Measurements from ENCODE around the gene KIF21A. TPM values are rescaled to one million over a fixed set of nuclear protein-coding genes. Genes with fewer than 3 reads are reported as not detected.

KIF21A gene
- total RNA-seq, 5 donors from 2014 or later (not counting 1 experiment from before 2014, with no cell fraction given) = 9.9 to 19.6 (median 13.2) TPM

DNA sequence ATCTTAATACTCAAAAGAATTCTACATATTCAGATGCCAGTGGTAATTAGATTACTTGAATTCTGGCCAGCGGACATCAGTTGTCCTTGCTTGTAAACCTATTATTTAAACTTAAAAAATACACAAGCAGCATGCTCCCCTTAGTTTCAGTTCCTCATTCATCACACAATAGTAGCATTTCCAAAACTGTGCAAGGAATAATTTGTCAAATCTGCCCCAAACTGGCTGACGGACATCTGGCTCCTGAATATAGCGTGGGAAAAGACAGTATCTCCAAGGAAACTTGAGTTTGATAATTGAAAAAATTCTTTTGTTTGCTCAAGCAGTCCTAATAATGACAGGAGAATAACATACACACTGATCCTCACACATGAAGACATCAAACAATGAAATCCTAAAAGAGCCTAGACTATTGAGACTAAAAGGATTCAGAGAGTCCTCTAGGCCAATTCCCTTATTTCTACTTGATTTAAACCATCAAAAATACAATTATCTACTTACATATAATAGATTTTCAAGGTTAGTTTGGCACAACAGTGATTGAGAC is 90.4 kb downstream of the KIF21A start:
- Mint-ChIP-seq H3K4me1 (no peaks in the 10 kb centered on the region), H3K27me3 (no peaks in the 10 kb centered on the region), H3K4me3 (no peak overlapping the region), H3K27ac (no peak overlapping the region), H3K9me3 (no peaks in the 10 kb centered on the region), H3K36me3 (peaks cover 33% of the 10 kb centered on the region)
- no peak overlapping the region for H3K4me3 ChIP-seq (ENCODE audit: control insufficient read depth in 1 of 2, extremely low read depth in 1 of 2, low read length in 1 of 2)
- CTCF ChIA-PET = interaction anchor here in 1 of 2 donors (0.6 kb wide), 1 partner anchor 656 kb away, joined by 3 read pairs; no protein-coding TSS in a partner anchor
- ATAC-seq (replicated peaks in 1 of 4) = no peak
- no peaks in the 10 kb centered on the region for H3K9me3 ChIP-seq
- POLR2A ChIA-PET = no interaction called here
- no peak for DNase-seq
- H3K27ac ChIP-seq (ENCODE audit: low read length) = no peak overlapping the region
- no CpG with 5 or more reads among the region's 3 CpGs for WGBS (ENCODE audit: insufficient coverage)
- no peaks in the 10 kb centered on the region for H3K4me1 ChIP-seq (ENCODE audit: control insufficient read depth in 1 of 2, extremely low read depth in 1 of 2, insufficient read depth in 2 of 2, low read length in 2 of 2)
- H3K27me3 ChIP-seq (replicated peaks in 1 of 2; ENCODE audit: control insufficient read depth in 2 of 2, extremely low read depth in 1 of 2, insufficient read depth in 2 of 2, low read length in 1 of 2) = no peaks in the 10 kb centered on the region
- peaks cover 0 to 8% of the 10 kb centered on the region in 2 donors for H3K36me3 ChIP-seq (ENCODE audit: control insufficient read depth in 2 of 2, extremely low read depth in 1 of 2, insufficient read depth in 1 of 2, low read length in 1 of 2)

DNA sequence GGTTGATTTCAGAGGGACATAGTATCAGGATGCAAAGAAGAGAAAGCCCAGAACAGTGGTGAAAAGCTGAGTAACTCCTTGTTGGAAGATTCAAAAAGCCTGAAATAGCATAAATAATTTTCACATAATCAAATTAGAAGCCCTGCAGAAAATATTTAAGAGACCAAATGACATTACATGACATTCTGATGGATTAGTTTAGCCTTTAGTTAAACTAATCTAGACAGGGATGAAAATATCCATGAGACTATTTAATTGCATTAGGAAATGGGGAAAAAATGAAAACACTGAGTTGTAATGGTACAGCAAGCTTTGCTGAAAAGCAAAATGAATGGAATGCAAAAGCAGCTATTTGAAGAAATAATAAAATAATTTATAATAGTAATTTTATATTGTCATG is 91.8 kb downstream of the KIF21A start:
- H3K4me1 Mint-ChIP-seq = no peaks in the 10 kb centered on the region
- ChIA-PET POLR2A (no interaction called here), CTCF (interaction anchor here in 1 of 2 donors (0.6 kb wide), 1 partner anchor 318 kb away, joined by 3 read pairs; no protein-coding TSS in a partner anchor)
- H3K27ac Mint-ChIP-seq = no peak overlapping the region
- no peak for DNase-seq
- no peak overlapping the region for H3K4me3 Mint-ChIP-seq
- no peaks in the 10 kb centered on the region for H3K9me3 Mint-ChIP-seq
- Histone ChIP-seq H3K36me3 (ENCODE audit: control insufficient read depth in 2 of 2, extremely low read depth in 1 of 2, insufficient read depth in 1 of 2, low read length in 1 of 2) (peaks cover 0 to 8% of the 10 kb centered on the region in 2 donors), H3K4me3 (ENCODE audit: control insufficient read depth in 1 of 2, extremely low read depth in 1 of 2, low read length in 1 of 2) (no peak overlapping the region), H3K4me1 (ENCODE audit: control insufficient read depth in 1 of 2, extremely low read depth in 1 of 2, insufficient read depth in 2 of 2, low read length in 2 of 2) (no peaks in the 10 kb centered on the region), H3K27me3 (replicated peaks in 1 of 2; ENCODE audit: control insufficient read depth in 2 of 2, extremely low read depth in 1 of 2, insufficient read depth in 2 of 2, low read length in 1 of 2) (no peaks in the 10 kb centered on the region), H3K27ac (ENCODE audit: low read length) (no peak overlapping the region), H3K9me3 (no peaks in the 10 kb centered on the region)
- H3K36me3 Mint-ChIP-seq = peaks cover 30% of the 10 kb centered on the region
- no peaks in the 10 kb centered on the region for H3K27me3 Mint-ChIP-seq
- no peak for ATAC-seq (replicated peaks in 1 of 4)

DNA sequence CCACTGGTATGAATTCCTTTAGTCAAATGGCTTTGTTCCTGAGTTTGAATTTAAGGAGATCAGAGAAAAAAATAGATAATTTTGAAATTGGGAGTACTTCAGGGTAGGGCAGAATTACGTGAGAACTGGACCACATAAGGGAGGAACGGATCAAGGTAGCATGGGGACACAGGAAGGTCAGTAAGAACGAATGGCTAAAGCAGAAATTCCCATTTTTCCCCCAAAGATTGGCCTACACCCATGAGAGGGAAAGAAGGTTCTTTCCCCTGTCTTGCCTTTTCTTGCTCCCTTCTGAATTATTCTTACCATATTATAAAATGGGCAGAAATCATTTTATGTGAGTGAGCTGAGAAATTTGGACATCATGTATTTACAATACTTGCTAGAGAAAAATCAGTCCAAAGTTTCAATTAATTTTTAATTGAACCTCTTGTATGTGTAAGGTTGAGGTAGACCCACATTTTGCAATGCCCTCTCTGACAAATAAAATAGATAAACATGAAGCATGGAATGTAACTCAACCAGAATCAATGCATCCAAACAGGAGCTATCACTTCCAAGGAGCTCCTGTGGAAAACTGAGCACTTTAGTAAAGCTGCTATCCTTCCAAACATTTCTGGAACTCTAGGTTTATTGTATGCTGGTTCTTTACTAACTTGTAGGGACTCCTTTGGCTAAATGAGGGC is 93.8 kb downstream of the KIF21A start:
- ATAC-seq (replicated peaks in 1 of 4) (no peak), DNase-seq (no peak)
- no CpG with 5 or more reads among the region's 3 CpGs for WGBS (ENCODE audit: insufficient coverage)
- CTCF ChIA-PET = interaction anchor here in 1 of 2 donors (0.7 kb wide), 1 partner anchor 24 kb away, joined by 4 read pairs; no protein-coding TSS in a partner anchor
- no peaks in the 10 kb centered on the region for H3K4me1 ChIP-seq (ENCODE audit: control insufficient read depth in 1 of 2, extremely low read depth in 1 of 2, insufficient read depth in 2 of 2, low read length in 2 of 2)
- no peaks in the 10 kb centered on the region for H3K27me3 ChIP-seq (replicated peaks in 1 of 2; ENCODE audit: control insufficient read depth in 2 of 2, extremely low read depth in 1 of 2, insufficient read depth in 2 of 2, low read length in 1 of 2)
- peaks cover 0 to 2% of the 10 kb centered on the region in 2 donors for H3K36me3 ChIP-seq (ENCODE audit: control insufficient read depth in 2 of 2, extremely low read depth in 1 of 2, insufficient read depth in 1 of 2, low read length in 1 of 2)
- no peak overlapping the region for H3K4me3 ChIP-seq (ENCODE audit: control insufficient read depth in 1 of 2, extremely low read depth in 1 of 2, low read length in 1 of 2)
- Mint-ChIP-seq H3K4me1 (no peaks in the 10 kb centered on the region), H3K36me3 (peaks cover 18% of the 10 kb centered on the region), H3K9me3 (no peaks in the 10 kb centered on the region), H3K27ac (no peak overlapping the region), H3K27me3 (no peaks in the 10 kb centered on the region), H3K4me3 (no peak overlapping the region)
- POLR2A ChIA-PET = no interaction called here
- H3K9me3 ChIP-seq = no peaks in the 10 kb centered on the region
- no peak overlapping the region for H3K27ac ChIP-seq (ENCODE audit: low read length)

DNA sequence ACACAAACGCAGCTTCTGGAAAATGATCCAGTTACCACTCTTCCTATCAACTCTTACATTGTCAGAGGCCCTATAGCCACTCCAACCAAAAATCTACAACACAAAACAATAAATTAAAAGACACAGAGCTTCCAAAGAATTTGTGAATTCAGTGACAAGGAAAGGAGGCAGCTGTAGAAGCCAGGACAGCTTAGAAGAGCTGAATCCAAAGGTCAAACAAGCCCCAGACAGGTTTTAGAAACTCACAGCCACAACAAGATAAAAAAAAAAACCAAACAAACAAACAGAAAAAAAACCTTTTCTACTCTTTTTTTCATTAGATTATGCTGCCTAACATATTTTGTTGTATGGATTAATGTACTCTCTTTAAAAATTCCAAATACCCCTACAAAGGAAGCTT is 94.4 kb downstream of the KIF21A start:
- H3K27ac ChIP-seq (ENCODE audit: low read length) = no peak overlapping the region
- DNase-seq = no peak
- ChIA-PET POLR2A (no interaction called here), CTCF (interaction anchor here in 1 of 2 donors (0.7 kb wide), 1 partner anchor 23 kb away, joined by 4 read pairs; no protein-coding TSS in a partner anchor)
- no peaks in the 10 kb centered on the region for H3K4me1 ChIP-seq (ENCODE audit: control insufficient read depth in 1 of 2, extremely low read depth in 1 of 2, insufficient read depth in 2 of 2, low read length in 2 of 2)
- H3K9me3 Mint-ChIP-seq = no peaks in the 10 kb centered on the region
- no peak for ATAC-seq (replicated peaks in 1 of 4)
- peaks cover 21% of the 10 kb centered on the region for H3K36me3 Mint-ChIP-seq
- no peak overlapping the region for H3K4me3 ChIP-seq (ENCODE audit: control insufficient read depth in 1 of 2, extremely low read depth in 1 of 2, low read length in 1 of 2)
- H3K27me3 ChIP-seq (replicated peaks in 1 of 2; ENCODE audit: control insufficient read depth in 2 of 2, extremely low read depth in 1 of 2, insufficient read depth in 2 of 2, low read length in 1 of 2) = no peaks in the 10 kb centered on the region
- no peaks in the 10 kb centered on the region for H3K9me3 ChIP-seq
- WGBS (ENCODE audit: insufficient coverage) = no CpG with 5 or more reads among the region's 1 CpG
- peaks cover 0 to 2% of the 10 kb centered on the region in 2 donors for H3K36me3 ChIP-seq (ENCODE audit: control insufficient read depth in 2 of 2, extremely low read depth in 1 of 2, insufficient read depth in 1 of 2, low read length in 1 of 2)
- no peaks in the 10 kb centered on the region for H3K27me3 Mint-ChIP-seq
- no peaks in the 10 kb centered on the region for H3K4me1 Mint-ChIP-seq
- H3K27ac Mint-ChIP-seq = no peak overlapping the region
- H3K4me3 Mint-ChIP-seq = no peak overlapping the region

DNA sequence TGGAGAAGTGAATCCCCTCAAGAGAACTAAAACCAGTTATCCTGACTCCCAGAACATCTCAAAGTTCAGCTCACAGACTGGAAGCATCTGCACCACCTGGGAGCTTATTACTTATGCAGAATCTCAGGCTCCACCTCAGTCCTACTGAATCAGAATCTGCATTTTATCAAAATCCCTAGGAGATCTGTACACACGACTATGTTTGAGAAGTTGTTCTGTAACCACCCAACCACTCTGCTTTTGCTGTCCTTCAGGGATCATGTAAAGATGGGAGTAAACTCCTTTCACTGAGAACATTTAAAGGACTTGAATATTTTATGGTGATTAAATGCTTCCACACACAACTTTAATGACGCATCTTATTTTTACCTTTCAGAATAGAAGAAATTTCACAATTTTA is 98.0 kb downstream of the KIF21A start:
- H3K4me1 ChIP-seq (ENCODE audit: control insufficient read depth in 1 of 2, extremely low read depth in 1 of 2, insufficient read depth in 2 of 2, low read length in 2 of 2) = no peaks in the 10 kb centered on the region
- Mint-ChIP-seq H3K4me1 (no peaks in the 10 kb centered on the region), H3K36me3 (peaks cover 22% of the 10 kb centered on the region), H3K27ac (no peak overlapping the region), H3K27me3 (no peaks in the 10 kb centered on the region), H3K9me3 (no peaks in the 10 kb centered on the region), H3K4me3 (no peak overlapping the region)
- no peak for DNase-seq
- ATAC-seq (replicated peaks in 1 of 4) = no peak
- peaks cover 0 to 5% of the 10 kb centered on the region in 2 donors for H3K36me3 ChIP-seq (ENCODE audit: control insufficient read depth in 2 of 2, extremely low read depth in 1 of 2, insufficient read depth in 1 of 2, low read length in 1 of 2)
- POLR2A ChIA-PET = no interaction called here
- no peaks in the 10 kb centered on the region for H3K9me3 ChIP-seq
- no peak overlapping the region for H3K4me3 ChIP-seq (ENCODE audit: control insufficient read depth in 1 of 2, extremely low read depth in 1 of 2, low read length in 1 of 2)
- WGBS (ENCODE audit: insufficient coverage) = no CpG with 5 or more reads among the region's 2 CpGs
- H3K27me3 ChIP-seq (replicated peaks in 1 of 2; ENCODE audit: control insufficient read depth in 2 of 2, extremely low read depth in 1 of 2, insufficient read depth in 2 of 2, low read length in 1 of 2) = no peaks in the 10 kb centered on the region
- CTCF ChIA-PET = no interaction called here
- H3K27ac ChIP-seq (ENCODE audit: low read length) = no peak overlapping the region

DNA sequence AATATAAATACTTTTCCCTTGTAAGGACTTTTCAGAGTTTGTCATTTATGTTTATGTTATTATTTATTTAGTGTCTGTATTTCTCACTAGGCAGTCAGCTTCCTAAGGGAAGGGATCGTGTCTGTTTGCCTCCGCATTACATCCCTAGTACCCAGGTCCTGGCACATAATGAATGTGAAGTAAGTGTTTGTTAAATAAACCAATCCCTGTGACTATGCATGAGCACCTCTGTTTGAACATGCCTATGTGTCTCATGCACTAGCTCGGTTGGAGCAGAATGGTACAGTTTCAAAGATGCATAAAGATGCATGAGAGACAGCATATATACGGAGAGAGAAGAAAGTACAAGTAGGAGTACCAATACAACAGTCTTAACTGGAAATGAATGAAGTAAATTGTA is 99.3 kb downstream of the KIF21A start:
- Mint-ChIP-seq H3K27ac (no peak overlapping the region), H3K9me3 (no peaks in the 10 kb centered on the region), H3K36me3 (peaks cover 26% of the 10 kb centered on the region), H3K4me1 (no peaks in the 10 kb centered on the region), H3K27me3 (no peaks in the 10 kb centered on the region), H3K4me3 (no peak overlapping the region)
- Histone ChIP-seq H3K27ac (ENCODE audit: low read length) (no peak overlapping the region), H3K4me1 (ENCODE audit: control insufficient read depth in 1 of 2, extremely low read depth in 1 of 2, insufficient read depth in 2 of 2, low read length in 2 of 2) (no peaks in the 10 kb centered on the region), H3K36me3 (ENCODE audit: control insufficient read depth in 2 of 2, extremely low read depth in 1 of 2, insufficient read depth in 1 of 2, low read length in 1 of 2) (peaks cover 0 to 5% of the 10 kb centered on the region in 2 donors), H3K27me3 (replicated peaks in 1 of 2; ENCODE audit: control insufficient read depth in 2 of 2, extremely low read depth in 1 of 2, insufficient read depth in 2 of 2, low read length in 1 of 2) (no peaks in the 10 kb centered on the region), H3K9me3 (no peaks in the 10 kb centered on the region), H3K4me3 (ENCODE audit: control insufficient read depth in 1 of 2, extremely low read depth in 1 of 2, low read length in 1 of 2) (no peak overlapping the region)
- WGBS (ENCODE audit: insufficient coverage) = 100% methylated on average over 2 of the region's 4 CpGs
- DNase-seq = no peak
- POLR2A ChIA-PET = no interaction called here
- CTCF ChIA-PET = no interaction called here
- no peak for ATAC-seq (replicated peaks in 1 of 4)
